SK-N-SH treated with all-trans-retinoic acid at 6 μM for 48 hours (cell line): ENCODE results near the gene SPTBN4.

Source experiments
- ISL1 ChIP-seq: fragments of 250-450 bp; sonication (Bioruptor Pico); IDR thresholded peaks from 2 replicates; pipeline ENCODE4 v2.1.2; 2022; ENCODE audit warnings: mild to moderate bottlenecking, moderate library complexity
- POU6F1 ChIP-seq: fragments of 250-450 bp; sonication (Bioruptor Pico); IDR thresholded peaks from 2 replicates; pipeline ENCODE4 v1.8.0; 2021; ENCODE audit warnings: low read depth, mild to moderate bottlenecking, moderate library complexity, borderline replicate concordance
- PPARA ChIP-seq: fragments of 250-450 bp; sonication (Bioruptor Pico); IDR thresholded peaks from 2 replicates; pipeline ENCODE4 v1.5.0; 2020; ENCODE audit warnings: mild to moderate bottlenecking, borderline replicate concordance
- RARB ChIP-seq: fragments of 250-450 bp; sonication (Bioruptor Pico); IDR thresholded peaks from 2 replicates; pipeline ENCODE4 v1.8.0; 2021; ENCODE audit warnings: mild to moderate bottlenecking, moderate library complexity
- TOX ChIP-seq: fragments of 250-450 bp; sonication (Bioruptor Pico); IDR thresholded peaks from 2 replicates; pipeline ENCODE4 v1.8.0; 2021; ENCODE audit warnings: mild to moderate bottlenecking, moderate library complexity, borderline replicate concordance
- ZFP30 ChIP-seq: fragments of 450-650 bp; formaldehyde crosslinking; IDR thresholded peaks from 2 replicates; pipeline ENCODE4 v1.5.0; 2022; ENCODE audit warnings: mild to moderate bottlenecking, moderate library complexity
- ZNF565 ChIP-seq: fragments of 450-650 bp; formaldehyde crosslinking; conservative IDR thresholded peaks from 2 replicates; pipeline ENCODE4 v1.5.0; 2020; ENCODE audit warnings: low read depth, mild to moderate bottlenecking, moderate library complexity
- ZNF70 ChIP-seq: fragments of 450-650 bp; formaldehyde crosslinking; IDR thresholded peaks from 2 replicates; pipeline ENCODE4 v1.5.0; 2020; ENCODE audit warnings: mild to moderate bottlenecking, moderate library complexity

GRCh38 chr19:40560092-40560507, 93.3 kb downstream of the SPTBN4 start:
- TF ChIP-seq ZNF70 (CRISPR knock-in tag) (no peak), RARB (CRISPR knock-in tag) (no peak), ISL1 (CRISPR knock-in tag) (no peak), PPARA (CRISPR knock-in tag) (no peak), ZNF565 (CRISPR knock-in tag) (no peak), TOX (no peak), ZFP30 (CRISPR knock-in tag) (no peak), POU6F1 (CRISPR knock-in tag) (no peak)
